T-helper 1 cell treated with Interleukin-12 subunit alpha and Interleukin-12 subunit beta and Interleukin-4 antibody, amounts not matched to agents 30 μg/mL and 1 μg/mL, for 36 hours (primary cell): Measurements from ENCODE around the gene CCDC124.
"Not testable (repeated sequence)": the region's sequence is repeated elsewhere in the genome, so short reads cannot be mapped to it uniquely, and the experiment has no call there.

Source experiments
- H3K27ac Mint-ChIP-seq: one replicate; pipeline ENCODE4 v1.8.0; 2021; ENCODE audit warnings: mild to moderate bottlenecking, mixed read lengths
- H3K27me3 Mint-ChIP-seq: one replicate; pipeline ENCODE4 v1.8.0; 2021; ENCODE audit warnings: low read depth, mixed read lengths
- H3K36me3 Mint-ChIP-seq: one replicate; pipeline ENCODE4 v1.8.0; 2021; ENCODE audit warnings: low read depth, mixed read lengths
- H3K4me1 Mint-ChIP-seq: one replicate; pipeline ENCODE4 v1.8.0; 2021; ENCODE audit warnings: low read depth, mixed read lengths
- H3K4me3 Mint-ChIP-seq: one replicate; pipeline ENCODE4 v1.8.0; 2021; ENCODE audit warnings: mild to moderate bottlenecking, moderate library complexity, mixed read lengths
- H3K9me3 Mint-ChIP-seq: one replicate; pipeline ENCODE4 v1.8.0; 2021; ENCODE audit warnings: mixed read lengths

The CCDC124 gene

DNA sequence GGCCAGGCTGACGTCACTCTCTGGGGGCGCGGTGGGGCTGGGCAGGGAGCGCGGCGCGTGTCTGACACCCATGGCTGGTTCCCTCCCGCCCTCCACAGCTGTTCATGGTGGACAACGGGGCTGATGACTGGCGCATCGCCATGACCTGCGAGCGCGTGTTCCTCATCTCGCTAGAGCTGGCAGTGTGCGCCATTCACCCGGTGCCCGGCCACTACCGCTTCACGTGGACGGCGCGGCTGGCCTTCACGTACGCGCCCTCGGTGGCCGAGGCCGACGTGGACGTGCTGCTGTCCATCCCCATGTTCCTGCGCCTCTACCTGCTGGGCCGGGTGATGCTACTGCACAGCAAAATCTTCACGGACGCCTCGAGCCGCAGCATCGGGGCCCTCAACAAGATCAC, 48.8 kb downstream of the CCDC124 start:
- Mint-ChIP-seq H3K4me3 (no peak overlapping the region), H3K27me3 (peaks cover 16% of the 10 kb centered on the region), H3K4me1 (peaks cover 2% of the 10 kb centered on the region)

GRCh38 chr19:17982430-17982829, 49.6 kb downstream of the CCDC124 start:
- Mint-ChIP-seq H3K4me1 (peaks cover 2% of the 10 kb centered on the region), H3K36me3 (no peaks in the 10 kb centered on the region), H3K9me3 (no peaks in the 10 kb centered on the region), H3K27ac (no peak overlapping the region), H3K27me3 (peaks cover 14% of the 10 kb centered on the region), H3K4me3 (no peak overlapping the region)

More for the DNA sequence above, 48.8 kb downstream of the CCDC124 start:
- no peak overlapping the region for H3K27ac Mint-ChIP-seq
- no peaks in the 10 kb centered on the region for H3K9me3 Mint-ChIP-seq
- no peaks in the 10 kb centered on the region for H3K36me3 Mint-ChIP-seq

GRCh38 chr19:17985037-17985818, 52.4 kb downstream of the CCDC124 start:
- Mint-ChIP-seq H3K4me1 (no peaks in the 10 kb centered on the region), H3K9me3 (no peaks in the 10 kb centered on the region), H3K27me3 (peaks cover 5% of the 10 kb centered on the region), H3K36me3 (no peaks in the 10 kb centered on the region), H3K27ac (no peak overlapping the region), H3K4me3 (no peak overlapping the region)

GRCh38 chr19:17986569-17986968, 53.8 kb downstream of the CCDC124 start:
- not testable (repeated sequence) for H3K27me3 Mint-ChIP-seq, H3K4me1 Mint-ChIP-seq, H3K4me3 Mint-ChIP-seq, H3K36me3 Mint-ChIP-seq, H3K27ac Mint-ChIP-seq, H3K9me3 Mint-ChIP-seq

DNA sequence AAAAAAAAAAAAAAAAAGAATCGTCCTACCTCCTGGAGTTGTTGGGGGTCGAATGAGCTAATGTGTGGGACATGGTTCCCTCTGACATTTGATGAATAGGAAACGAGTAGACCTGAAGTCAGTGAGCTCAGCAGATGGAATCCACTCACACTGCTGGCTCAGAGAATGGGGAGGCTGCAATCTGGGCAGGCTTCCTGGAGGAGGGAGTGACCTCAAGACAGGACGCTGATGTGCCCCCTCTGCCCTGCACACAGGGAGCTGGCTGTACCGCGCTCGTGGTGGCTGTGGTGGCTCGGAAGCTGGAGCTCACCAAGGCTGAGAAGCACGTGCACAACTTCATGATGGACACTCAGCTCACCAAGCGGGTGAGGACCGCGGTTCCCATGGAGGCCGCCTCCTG, 55.3 kb downstream of the CCDC124 start:
- H3K27me3 Mint-ChIP-seq = no peaks in the 10 kb centered on the region
- H3K9me3 Mint-ChIP-seq = no peaks in the 10 kb centered on the region
- no peaks in the 10 kb centered on the region for H3K36me3 Mint-ChIP-seq
- no peak overlapping the region for H3K4me3 Mint-ChIP-seq
- H3K27ac Mint-ChIP-seq = no peak overlapping the region
- no peaks in the 10 kb centered on the region for H3K4me1 Mint-ChIP-seq

GRCh38 chr19:17989425-17990094, 56.7 kb downstream of the CCDC124 start:
- Mint-ChIP-seq H3K4me3 (no peak overlapping the region), H3K27ac (no peak overlapping the region), H3K4me1 (no peaks in the 10 kb centered on the region), H3K9me3 (no peaks in the 10 kb centered on the region), H3K27me3 (no peaks in the 10 kb centered on the region), H3K36me3 (no peaks in the 10 kb centered on the region)

DNA sequence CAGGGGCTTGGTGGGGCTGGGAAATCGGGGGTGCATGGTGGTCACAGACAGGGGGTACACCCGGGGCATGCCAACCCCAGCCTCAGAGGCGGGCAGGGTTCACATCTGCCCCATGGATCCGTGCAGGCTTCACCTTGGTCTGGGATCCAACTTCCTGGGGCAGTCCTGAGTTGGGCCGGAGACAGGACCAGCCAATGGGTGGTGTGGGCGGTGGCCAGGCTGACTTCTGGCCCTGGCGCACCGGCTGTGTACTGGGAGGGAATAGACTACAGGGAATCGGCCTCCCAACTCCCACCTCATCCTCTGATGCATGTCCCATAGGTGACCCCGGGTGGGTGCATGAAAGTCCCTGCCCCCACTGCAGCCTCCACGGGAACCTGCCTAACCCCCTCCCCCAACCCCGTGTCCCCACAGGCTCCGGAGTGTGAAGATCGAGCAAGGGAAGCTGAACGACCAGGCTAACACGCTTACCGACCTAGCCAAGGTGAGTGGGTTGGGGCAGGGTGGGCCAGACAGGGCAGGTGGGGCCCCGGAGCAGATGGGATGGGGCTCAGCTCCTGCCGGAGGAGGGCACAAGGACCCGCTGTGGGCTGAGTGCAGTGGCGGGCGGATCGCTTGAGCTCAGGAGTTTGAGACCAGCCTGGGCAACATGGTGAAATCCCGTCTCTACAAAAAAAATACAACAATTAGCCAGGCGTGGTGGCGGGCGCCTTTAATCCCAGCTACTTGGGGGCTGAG, 60.4 kb downstream of the CCDC124 start:
- Mint-ChIP-seq H3K9me3 (no peaks in the 10 kb centered on the region), H3K36me3 (no peaks in the 10 kb centered on the region), H3K4me1 (peaks cover 5% of the 10 kb centered on the region), H3K27ac (no peak overlapping the region), H3K27me3 (no peaks in the 10 kb centered on the region), H3K4me3 (no peak overlapping the region)
